VCaP (cell line): ENCODE results near the gene GPR17.

Source experiments
- H3K27ac ChIP-seq: fragments of 450-650 bp; 2 replicates; pipeline ENCODE4 v1.5.1; 2017
- TF ChIP-seq, protein P1 (sequence below): fragments of 450-650 bp; conservative IDR thresholded peaks from 2 replicates; pipeline ENCODE4 v1.5.1; 2017; ENCODE audit warnings: mild to moderate bottlenecking, moderate library complexity

GPR17 gene

DNA sequence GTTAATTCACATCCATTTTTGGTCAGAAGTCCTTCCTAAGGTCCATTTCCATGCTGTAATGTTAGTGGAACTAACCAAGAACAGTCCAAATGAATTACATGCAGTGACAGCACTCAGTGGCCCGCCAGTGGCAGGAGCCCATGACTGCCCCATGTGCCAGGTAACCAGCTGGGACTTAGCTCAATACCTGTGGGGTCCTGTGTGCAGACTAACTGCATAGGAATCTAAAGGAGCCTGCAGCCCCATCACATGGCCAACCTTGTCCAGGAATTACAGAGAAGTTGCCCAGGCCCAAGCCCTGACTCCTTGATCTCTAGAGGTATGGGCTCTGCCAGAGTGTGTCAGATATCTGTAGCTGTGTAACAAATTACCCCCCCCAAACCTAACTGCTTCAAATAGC lies 35.4 kb upstream of the GPR17 start:
- H3K27ac ChIP-seq: no peak overlapping the region
- TF ChIP-seq, protein P1, sequence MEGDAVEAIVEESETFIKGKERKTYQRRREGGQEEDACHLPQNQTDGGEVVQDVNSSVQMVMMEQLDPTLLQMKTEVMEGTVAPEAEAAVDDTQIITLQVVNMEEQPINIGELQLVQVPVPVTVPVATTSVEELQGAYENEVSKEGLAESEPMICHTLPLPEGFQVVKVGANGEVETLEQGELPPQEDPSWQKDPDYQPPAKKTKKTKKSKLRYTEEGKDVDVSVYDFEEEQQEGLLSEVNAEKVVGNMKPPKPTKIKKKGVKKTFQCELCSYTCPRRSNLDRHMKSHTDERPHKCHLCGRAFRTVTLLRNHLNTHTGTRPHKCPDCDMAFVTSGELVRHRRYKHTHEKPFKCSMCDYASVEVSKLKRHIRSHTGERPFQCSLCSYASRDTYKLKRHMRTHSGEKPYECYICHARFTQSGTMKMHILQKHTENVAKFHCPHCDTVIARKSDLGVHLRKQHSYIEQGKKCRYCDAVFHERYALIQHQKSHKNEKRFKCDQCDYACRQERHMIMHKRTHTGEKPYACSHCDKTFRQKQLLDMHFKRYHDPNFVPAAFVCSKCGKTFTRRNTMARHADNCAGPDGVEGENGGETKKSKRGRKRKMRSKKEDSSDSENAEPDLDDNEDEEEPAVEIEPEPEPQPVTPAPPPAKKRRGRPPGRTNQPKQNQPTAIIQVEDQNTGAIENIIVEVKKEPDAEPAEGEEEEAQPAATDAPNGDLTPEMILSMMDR: no peak

DNA sequence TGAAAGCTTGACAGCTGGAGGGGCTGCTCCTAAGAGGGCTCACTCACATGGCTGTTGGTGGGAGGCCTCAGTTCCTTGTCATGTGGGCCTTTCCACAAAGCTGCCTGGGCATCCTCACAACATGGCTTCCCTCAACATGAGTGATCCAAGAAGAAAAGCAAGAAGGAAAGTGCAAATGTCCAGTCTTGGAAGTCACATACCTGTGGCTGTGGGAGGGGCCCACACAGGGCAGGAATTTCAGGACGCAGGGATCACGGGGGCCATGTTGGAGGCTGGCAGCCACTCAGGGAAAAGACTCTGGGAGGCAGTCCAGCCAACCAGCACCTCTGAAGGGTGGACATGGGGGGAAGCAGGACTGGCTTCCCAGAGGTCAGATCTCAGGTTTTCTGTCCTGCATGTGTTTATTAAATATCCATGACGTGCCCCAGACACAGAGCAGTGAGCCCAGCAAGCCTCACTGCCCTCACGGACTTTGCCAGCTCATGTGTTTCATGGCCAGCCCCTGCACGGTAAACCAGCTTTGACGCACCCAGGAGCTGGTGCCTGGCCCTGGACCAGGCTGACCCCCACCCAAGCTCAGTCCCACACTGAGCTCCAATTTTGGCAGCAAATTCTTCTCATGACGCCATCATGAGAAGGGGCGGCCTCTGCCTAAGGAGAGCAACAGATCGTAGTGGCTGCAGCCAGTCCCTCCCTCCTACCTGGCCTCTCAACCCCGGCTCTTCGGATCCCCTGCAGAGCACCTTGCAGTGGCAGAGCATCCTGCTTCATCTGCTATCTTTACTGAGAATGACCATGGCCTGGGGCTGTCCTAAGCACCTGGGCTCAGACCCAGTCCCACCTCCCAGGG lies 34.7 kb upstream of the GPR17 start:
- no peak overlapping the region for H3K27ac ChIP-seq
- TF ChIP-seq, protein P1: no peak

- TF ChIP-seq, protein P1: no peak
Observed at GRCh38 chr2:127612111-127612822, 33.7 kb upstream of the GPR17 start.

DNA sequence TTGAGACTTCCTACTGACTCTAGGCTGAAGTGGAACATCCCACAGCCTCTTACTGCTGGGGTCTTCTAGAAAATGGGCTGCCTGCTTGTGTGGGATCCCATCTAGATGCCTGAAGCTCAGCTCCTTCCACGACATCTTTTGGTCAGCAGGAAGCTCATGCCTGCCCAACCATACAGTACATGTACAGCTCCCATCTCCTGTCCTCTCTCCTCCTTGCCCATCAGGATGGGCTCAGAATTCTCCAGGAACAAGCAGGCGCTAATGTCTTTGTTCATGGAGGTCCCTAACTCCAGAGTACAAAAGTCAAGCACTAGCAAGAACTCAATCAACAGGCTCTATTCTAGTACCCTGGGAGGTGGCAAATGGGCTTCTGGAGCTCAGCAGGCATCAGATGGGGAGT lies 31.7 kb upstream of the GPR17 start:
- TF ChIP-seq, protein P1: no peak
- peak overlapping the region; percentile 84; the same call in 1 of the 2 replicates for H3K27ac ChIP-seq

More at GRCh38 chr2:127612111-127612822, 33.7 kb upstream of the GPR17 start:
- no peak overlapping the region for H3K27ac ChIP-seq

- peak overlapping the region; percentile 84 for H3K27ac ChIP-seq
Observed at GRCh38 chr2:127614731-127615130, 31.2 kb upstream of the GPR17 start.

DNA sequence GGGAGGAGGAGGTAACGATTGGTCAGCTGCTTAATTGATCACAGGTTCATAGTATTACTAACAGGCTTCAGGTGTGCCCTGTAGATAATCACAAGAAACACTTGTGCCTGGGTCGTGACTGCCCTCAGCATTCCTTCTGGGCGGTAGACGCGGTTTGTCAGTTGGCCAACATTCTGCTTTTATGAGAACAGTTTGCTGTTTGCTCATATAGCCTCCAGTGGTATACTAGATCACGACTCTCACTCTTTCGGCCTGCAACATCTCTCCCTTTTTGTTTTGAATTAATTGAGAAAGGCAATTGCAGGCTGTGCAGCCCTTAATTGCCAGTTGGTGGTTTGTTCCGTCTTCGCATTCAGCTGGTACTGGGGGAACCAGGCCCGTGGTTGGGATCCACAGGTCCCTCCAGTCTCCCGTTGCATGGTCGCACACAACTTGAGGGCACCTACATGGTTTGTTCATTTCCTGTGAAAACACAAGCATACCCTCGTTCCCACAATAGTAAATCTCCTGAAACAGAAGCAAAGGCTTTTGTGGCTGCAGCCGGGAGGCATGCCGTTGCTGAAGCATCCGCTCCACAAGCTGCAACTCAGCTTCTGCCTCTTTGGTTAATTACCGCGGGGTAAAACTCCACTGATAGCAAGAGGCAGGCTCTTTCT lies 30.3 kb upstream of the GPR17 start:
- H3K27ac ChIP-seq: peak overlapping the region; percentile 84
- TF ChIP-seq, protein P1: no peak

More at GRCh38 chr2:127614731-127615130, 31.2 kb upstream of the GPR17 start:
- TF ChIP-seq, protein P1: no peak
